NCI-H510A (cell line): ENCODE measurements around the gene CLEC7A.

ENCODE experiments used
- DNase-seq: peaks from one replicate; lab custom pipeline; 2025; lab: John Stamatoyannopoulos, UW

Gene CLEC7A

DNA sequence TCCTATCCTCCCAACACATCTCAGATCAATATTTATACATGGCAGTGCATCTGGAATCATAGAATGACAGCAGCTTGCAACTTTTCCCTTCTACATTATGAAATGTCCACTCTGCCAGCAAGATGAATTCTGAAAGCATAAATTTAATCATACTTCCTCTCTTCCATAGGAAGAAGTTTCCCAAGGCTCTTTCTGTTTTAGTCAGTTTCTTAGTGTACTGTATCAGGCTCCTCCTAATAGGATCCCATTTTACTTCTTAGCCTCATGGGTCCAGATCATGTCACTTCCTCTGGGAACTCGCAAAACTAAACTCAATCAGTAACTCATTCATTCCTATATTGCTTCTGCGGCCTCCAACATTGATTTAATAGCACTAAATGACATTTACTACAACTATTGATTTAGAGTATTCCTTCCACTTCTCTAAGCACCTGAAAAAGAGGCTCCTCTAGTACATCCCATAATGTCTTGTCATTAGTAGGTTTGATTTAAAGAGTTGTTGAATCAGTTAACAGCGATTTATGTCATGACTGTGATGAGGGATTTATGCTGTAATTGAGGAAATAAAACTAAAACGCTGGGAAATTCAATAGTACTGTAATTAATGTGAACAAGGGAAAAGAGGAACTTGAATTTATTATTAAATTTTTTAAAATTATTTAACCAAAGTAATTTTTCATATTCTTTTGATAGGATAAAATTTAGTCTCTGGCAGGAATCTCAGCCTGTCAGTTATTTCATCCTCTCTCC lies 35.2 kb downstream of the CLEC7A start:
- no peak for DNase-seq

DNA sequence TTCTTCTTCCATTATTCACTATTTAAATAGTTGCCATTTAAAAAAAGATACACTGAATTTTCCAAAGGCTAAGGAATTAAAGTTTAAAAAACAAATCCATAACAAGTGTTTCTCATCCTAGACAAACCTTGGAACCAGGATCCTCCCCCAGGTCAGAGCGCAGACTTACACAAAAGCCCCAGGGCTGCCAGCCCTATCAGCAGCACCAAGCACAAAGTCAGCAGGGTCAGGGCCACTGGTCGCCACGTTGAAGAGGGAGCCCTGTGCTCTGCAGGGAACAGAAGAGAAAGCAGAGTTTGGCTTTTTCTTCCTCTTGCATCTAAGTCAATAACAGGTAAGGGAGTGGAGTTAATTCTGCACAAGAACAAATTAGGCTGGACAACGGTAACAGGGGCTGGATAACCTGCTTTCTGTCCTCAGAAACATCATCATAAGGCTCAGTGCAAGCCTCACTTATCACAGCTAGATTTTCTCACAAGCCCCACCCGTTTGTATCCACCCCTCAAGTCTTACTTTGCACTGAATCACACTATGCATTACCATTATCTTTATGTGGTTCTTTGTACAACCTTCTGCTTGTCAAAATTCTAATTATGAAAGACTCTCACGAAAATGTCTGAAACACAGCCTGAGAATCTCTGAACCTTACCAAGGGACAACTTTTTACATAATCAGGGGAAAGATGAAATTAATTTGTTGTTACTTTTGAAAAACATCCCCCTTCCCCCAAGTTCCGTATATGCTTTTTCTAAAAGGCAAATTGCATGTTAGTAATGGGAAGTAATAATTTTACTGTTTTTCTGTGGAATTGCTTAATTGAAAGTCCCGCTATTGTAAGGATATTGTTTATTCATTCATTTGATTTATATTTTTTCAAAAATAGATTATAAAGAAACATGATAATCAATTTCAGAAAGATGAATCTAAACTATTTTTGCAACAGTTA lies 40.8 kb downstream of the CLEC7A start:
- DNase-seq: no peak

DNA sequence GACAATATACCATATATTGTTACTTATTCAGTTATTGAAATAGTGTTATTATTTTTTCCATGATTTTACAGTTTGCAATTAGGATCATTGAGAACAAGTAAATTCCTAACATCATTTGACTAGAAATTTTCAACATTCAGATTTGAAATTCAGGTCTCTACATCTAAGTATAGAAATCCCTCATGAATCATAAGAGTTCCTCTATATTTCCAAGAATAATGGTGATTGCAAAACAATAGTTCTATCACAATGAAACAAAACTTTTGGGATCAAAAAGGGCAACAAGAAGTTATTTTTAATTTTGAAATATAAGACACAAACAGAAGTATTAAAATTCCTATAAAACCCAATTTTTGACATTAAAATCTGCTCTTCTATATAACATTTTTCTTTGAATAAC lies 42.0 kb downstream of the CLEC7A start:
- DNase-seq: no peak

DNA sequence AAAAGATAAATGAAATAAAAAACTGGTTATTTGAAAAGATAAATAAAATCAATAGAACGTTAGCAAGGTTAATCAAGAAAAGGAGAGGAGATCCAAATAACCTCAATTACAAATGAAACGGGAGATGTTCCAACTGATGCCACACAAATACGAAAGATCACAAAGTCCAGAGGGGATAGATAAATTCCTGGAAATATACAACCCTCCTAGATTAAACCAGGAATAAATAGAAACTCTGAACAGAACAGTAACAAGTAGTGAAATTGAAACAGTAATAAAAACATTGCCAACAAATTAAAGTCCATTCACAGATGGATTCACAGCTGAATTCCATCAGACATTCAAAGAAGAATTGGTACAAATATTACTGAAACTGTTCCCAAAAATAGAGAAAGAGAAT lies 43.6 kb downstream of the CLEC7A start:
- DNase-seq: no peak

DNA sequence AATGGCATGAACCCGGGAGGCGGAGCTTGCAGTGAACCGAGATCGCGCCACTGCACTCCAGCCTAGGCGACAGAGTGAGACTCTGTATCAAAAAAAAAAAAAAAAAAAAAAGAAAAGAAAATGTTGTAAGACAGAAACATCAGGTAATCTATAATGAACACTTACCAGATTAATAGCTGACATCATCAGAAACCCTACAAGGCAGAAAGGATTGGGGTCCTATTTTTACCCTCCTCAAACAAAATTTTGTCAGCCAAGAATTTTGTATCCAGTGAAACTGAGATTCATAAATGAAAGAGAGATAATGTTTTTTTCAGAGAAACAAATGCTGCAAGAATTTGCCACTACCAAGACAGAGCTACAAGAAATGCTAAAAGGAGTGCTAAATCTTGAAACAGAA lies 45.3 kb downstream of the CLEC7A start:
- DNase-seq: no peak

DNA sequence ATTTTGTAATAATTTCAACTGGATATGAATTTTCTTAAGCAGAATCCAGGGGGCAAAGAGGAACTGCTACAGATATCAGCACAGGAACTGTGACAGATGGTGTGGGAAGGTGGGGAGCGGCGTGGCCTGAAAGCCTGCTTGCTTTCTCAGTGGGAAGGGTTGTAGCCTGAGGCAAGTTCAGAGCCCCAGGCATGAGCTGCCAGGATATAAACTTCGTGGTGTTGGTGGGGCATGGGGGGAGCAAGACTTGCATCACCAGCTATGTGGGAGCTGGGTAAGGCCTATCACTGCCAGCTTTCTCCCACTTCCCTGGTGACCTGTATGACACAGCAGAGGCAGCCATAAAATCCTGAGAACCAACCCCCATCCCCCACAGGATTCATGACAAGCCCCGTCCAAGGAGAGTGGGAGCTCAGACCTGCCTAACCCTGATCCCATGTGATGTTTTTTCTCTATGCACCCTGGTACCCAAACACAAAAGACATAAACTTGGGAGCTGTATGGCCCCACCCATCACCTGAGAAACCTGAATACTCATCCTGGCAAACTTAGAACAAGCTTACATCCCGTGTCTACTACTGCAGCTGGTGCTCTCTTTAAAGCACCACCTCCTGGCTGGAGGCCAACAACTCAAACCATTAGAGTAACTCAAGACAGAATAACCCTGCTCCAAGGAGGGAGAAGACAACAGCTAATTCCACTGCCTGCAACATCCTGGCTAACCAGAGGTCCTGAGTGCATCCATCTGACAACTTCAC lies 47.7 kb downstream of the CLEC7A start:
- DNase-seq: no peak

DNA sequence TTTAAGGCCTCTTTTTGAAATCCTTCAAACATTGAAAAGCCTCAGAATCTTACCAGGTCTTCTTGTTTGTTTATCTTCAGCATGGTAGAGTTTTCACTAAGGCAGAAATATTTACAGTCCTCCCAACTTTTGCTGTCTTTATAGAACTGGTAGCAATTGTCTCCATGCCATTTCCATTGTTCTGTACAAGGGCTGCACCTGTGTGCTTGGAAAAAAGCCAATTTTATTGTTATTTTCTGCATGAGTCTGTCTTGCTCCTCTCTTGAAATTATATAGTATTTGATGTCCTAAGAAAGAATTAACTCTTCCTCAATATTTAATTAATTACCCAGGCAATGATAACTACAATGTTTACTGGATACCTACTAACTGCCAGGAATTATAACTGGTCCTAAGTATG lies 54.5 kb downstream of the CLEC7A start:
- DNase-seq: no peak

DNA sequence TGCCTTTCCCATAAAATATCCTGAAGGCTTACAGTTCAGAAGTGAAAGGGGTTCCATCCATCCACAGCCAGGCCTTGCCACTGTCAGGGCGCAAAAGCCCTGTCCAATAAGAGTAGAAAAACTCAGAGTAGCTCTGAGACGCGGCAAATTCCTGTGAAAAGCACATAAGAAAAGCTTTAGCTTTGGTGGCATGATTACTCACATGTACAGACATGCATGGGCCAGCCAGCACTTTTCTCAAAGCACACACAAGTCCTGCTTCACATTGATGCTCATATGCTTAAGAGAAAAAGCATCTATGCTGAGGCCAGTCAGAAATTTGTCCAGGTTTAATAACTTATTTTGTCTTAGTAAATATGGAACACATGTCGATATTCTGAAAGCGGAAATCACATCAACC lies 56.7 kb downstream of the CLEC7A start:
- DNase-seq: no peak

DNA sequence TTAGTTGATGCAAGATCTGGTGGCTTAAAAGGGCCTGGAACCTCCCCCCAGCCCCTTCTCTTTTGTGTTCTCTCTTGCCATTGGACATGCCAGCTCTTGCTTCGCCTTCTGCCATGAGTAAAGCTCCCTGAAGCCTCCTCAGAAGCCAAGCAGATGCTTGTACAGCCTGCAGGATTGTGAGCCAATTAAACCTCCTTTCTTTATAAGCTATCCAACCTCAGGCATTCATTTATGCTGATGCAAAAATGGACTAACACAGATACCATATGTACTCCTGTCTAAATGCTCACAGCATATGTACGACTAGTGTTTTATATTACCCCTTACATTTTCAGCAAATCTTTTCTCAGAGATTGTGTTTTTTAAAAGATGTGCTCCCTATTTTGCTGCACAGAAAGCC lies 57.9 kb downstream of the CLEC7A start:
- DNase-seq: no peak

DNA sequence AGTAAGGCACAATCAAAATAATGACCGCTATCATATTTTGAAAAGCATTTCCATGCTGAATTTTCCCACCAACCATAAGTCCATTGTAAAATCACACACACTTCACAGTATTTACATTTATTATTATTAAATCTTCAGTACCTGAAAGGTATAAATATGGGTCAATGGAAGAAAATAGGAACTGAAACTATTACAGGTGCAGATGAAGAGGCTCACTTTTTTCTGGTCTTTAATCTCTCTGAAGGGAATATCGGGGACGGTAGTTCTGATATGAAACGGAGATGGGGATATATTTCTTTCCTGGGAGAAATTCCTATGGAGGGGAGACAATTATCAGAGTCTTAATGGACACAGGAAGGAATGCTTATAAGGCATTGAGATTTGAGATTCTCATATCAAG lies 59.6 kb downstream of the CLEC7A start:
- no peak for DNase-seq

DNA sequence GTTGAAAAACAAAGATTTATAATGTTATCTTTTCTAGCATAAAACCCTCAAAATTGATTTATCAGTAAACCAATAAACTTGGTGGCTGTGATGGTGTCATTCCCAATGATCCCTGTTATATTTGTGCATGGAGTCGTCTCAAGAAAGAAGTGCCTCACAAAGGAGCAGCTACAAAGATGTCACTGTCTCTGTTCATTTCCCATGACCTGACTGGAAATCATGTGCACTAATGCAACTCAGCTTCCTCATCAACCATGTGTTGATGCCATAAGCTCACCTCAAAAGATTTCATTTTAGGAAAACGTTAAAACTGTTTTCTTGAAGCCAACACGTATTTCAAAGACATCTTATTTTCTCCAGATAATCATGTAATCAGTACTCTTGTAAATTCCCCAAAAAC lies 60.0 kb downstream of the CLEC7A start:
- no peak for DNase-seq

DNA sequence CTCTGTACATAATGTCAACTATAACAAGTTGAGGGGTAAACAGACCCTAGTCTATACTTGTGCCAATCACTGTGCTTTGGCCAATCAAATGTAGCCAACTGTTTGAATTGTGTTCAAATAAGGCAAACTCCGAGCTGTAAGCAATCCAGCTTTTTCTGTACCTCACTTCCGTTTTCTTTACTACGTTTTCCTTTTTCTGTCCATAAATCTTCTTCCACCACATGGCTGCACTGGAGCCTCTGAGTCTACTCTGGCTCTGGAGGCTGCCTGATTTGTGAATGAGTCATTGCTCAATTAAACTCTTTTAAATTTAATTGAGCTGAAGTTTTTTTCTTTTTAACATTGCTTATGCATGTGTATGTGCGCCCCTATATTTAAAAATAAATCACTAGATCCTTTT lies 60.9 kb downstream of the CLEC7A start:
- DNase-seq: no peak

DNA sequence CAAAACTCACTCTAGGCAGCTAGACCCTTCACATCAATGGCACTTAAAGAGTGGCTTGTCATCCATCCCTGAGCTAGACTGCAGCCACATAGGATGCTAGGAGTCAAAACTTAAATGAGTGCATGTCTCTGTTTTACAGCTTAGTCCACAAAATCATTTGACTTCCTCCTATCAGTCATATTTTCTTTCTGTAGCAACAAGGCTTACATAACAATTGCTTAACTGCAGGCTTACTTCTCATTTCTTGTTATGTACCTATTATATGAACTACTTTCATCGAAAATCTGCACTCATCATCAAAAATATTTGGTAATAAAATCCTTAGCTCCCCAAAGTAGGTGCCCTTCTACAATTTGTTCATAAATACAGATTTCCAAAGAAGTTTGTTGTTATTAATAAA lies 61.4 kb downstream of the CLEC7A start:
- no peak for DNase-seq

DNA sequence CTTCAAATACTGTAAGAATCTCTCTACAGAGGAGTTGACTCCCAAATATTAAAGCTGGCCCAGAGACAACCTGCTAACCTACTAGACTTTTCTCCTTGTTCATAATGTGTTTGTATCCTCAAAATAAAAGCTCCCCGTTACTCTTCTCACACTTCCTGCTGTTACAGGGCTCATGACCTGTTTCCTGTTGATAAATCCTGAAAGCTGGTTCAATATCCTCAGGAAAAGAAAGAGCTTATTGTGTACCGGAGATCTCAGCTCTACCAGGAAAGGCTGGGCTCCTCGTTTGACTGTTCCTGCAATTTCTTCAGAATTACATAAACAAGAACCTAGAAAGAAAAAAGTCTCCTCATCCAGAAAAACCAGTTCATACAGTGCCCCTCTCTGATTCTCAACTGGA lies 62.1 kb downstream of the CLEC7A start:
- no peak for DNase-seq

DNA sequence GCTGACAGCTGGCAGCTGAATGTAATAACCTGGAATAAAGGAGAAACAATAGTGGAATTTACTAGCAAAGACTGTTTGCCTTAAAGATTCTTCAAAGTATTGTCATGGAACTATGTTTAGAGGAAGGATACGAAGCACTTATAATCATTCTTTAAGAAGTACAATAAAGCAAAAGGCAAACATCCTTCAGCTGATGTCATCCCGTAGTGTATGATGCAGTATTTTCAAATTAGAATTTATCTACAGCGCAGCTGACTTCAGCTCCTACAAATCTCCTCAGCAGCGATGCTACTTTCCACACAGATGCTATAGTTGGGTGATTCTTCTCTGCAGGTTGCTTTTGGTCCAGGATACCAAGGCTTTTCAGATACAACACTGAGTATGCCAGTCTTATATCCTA lies 62.7 kb downstream of the CLEC7A start:
- DNase-seq: no peak
